ENCODE data around the gene CLSTN3.

DNA sequence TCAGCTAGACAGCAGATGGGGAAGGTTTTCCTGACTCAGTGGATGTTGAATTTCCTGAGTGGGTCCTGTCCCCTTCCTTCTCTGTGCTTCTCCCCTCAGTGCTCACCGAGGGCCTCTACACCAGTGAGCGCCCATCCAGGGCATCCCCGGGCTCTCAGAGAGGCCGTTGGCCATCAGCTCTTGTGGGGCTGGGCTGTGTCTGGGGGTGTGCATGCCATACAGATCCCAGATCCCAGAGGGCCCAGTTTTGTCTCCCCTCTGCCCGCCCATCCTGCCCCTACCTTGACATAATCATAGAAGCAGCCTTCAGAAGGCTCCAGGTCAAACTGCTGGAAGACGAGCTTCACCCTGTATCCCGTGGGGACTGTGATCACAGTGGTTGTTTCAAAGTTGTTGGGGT is 39.0 kb upstream of the CLSTN3 start:
- TF ChIP-seq ZSCAN29 (IDR thresholded peaks at IDR 0.05) (no peak), NR2C1 (IDR thresholded peaks at IDR 0.05) (no peak), MXI1 (IDR thresholded peaks at IDR 0.05; ENCODE audit: low read depth, low read length) (no peak), SIN3A (IDR thresholded peaks at IDR 0.05; ENCODE audit: low read depth, low read length) (no peak)
- TF ChIP-seq, protein P1, sequence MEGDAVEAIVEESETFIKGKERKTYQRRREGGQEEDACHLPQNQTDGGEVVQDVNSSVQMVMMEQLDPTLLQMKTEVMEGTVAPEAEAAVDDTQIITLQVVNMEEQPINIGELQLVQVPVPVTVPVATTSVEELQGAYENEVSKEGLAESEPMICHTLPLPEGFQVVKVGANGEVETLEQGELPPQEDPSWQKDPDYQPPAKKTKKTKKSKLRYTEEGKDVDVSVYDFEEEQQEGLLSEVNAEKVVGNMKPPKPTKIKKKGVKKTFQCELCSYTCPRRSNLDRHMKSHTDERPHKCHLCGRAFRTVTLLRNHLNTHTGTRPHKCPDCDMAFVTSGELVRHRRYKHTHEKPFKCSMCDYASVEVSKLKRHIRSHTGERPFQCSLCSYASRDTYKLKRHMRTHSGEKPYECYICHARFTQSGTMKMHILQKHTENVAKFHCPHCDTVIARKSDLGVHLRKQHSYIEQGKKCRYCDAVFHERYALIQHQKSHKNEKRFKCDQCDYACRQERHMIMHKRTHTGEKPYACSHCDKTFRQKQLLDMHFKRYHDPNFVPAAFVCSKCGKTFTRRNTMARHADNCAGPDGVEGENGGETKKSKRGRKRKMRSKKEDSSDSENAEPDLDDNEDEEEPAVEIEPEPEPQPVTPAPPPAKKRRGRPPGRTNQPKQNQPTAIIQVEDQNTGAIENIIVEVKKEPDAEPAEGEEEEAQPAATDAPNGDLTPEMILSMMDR (IDR thresholded peaks at IDR 0.05 in 2 of 3, conservative IDR thresholded peaks at IDR 0.05 in 1 of 3; ENCODE audit: control insufficient read depth in 2 of 3, extremely low read depth in 1 of 3, insufficient read depth in 1 of 3, low read depth in 3 of 3, low read length in 3 of 3): no peak
